ENCODE results near the gene MIF4GD. TPM values are rescaled to one million over a fixed set of nuclear protein-coding genes. Genes with fewer than 3 reads are reported as not detected.
A peak's percentile ranks its signal among the peaks of the same experiment; 100 is the strongest.

MIF4GD gene
- total and polyA plus RNA-seq, 2 of the 4 experiments (the other 2 are of a cell fraction), result 4.1 to 6.9 TPM

GRCh38 chr17:75273977-75274708, 3.1 kb upstream of the MIF4GD start:
- no peak overlapping the region for H3K4me2 ChIP-seq (ENCODE audit: low read depth, low read length)
- peaks cover 17% of the 10 kb centered on the region for H3K9me1 ChIP-seq (ENCODE audit: insufficient read depth, low read length)
- no TSS peak for BruUV-seq (replicated peaks)
- H4K8ac ChIP-seq (ENCODE audit: low read depth in 2 of 2, low read length in 2 of 2), result peak overlapping the region in 1 of 2 experiments; percentile 26; a peak in 1 of 4 replicates
- POLR2A ChIA-PET (ENCODE audit: unreplicated experiment), result no interaction called here
- H3K4ac ChIP-seq (ENCODE audit: low read depth, low read length), result no peak overlapping the region
- no peak overlapping the region for H2BK120ac ChIP-seq (ENCODE audit: low read depth, low read length)
- H2BK5ac ChIP-seq (ENCODE audit: low read depth, low read length, poor library complexity, severe bottlenecking), result no peak overlapping the region
- DNase-seq (peak; percentile 77), ATAC-seq (ENCODE audit: low read depth) (no peak)
- no peaks in the 10 kb centered on the region for H3K36me3 ChIP-seq (ENCODE audit: control insufficient read depth, insufficient read depth, low read length)
- no peaks in the 10 kb centered on the region for H3K27me3 ChIP-seq (ENCODE audit: control insufficient read depth, insufficient read depth, low read length)
- TF ChIP-seq, protein P1, sequence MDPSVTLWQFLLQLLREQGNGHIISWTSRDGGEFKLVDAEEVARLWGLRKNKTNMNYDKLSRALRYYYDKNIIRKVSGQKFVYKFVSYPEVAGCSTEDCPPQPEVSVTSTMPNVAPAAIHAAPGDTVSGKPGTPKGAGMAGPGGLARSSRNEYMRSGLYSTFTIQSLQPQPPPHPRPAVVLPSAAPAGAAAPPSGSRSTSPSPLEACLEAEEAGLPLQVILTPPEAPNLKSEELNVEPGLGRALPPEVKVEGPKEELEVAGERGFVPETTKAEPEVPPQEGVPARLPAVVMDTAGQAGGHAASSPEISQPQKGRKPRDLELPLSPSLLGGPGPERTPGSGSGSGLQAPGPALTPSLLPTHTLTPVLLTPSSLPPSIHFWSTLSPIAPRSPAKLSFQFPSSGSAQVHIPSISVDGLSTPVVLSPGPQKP (IDR thresholded peaks at IDR 0.05; ENCODE audit: borderline replicate concordance, low read depth, low read length), result no peak
- TF ChIP-seq CEBPB (IDR thresholded peaks at IDR 0.05; ENCODE audit: low read depth, low read length), result 0 out of 2 replicates have a peak, but pooled peaks have one; percentile 34
- no peak overlapping the region for H3K18ac ChIP-seq (ENCODE audit: low read depth, low read length)
- H3K79me1 ChIP-seq (ENCODE audit: low read depth in 1 of 2, low read length in 2 of 2), result peaks cover 4 to 11% of the 10 kb centered on the region in 2 experiments; a peak in 3 of 4 replicates
- H4K20me1 ChIP-seq (ENCODE audit: insufficient read depth, low read length), result no peaks in the 10 kb centered on the region; the same call in none of the 2 replicates
- WGBS, 2 experiments (ENCODE audit: extremely low coverage in 2 of 2, insufficient read length in 1 of 2), result 18% methylated on average over 3 of the region's 7 CpGs; no CpG with 5 or more reads in 1 of the 2 experiments
- no peak overlapping the region for H3K4me3 ChIP-seq (ENCODE audit: insufficient read depth, low read depth, low read length)
- H3K9ac ChIP-seq (ENCODE audit: low read depth, low read length), result no peak overlapping the region
- H3K27ac ChIP-seq (ENCODE audit: insufficient read depth, low read length), result no peak overlapping the region
- no peak overlapping the region for H2BK15ac ChIP-seq (ENCODE audit: low read depth, low read length)
- H2AFZ ChIP-seq (replicated peaks; ENCODE audit: low read length, poor library complexity), result no peak overlapping the region
- H2AK9ac ChIP-seq (replicated peaks; ENCODE audit: low read depth, low read length, poor library complexity), result no peak overlapping the region
- H4K91ac ChIP-seq (ENCODE audit: insufficient read depth, low read depth, low read length), result no peak overlapping the region
- no peak overlapping the region for H2BK20ac ChIP-seq (ENCODE audit: low read depth, low read length)
- CTCF ChIA-PET, result interaction anchor here (1.1 kb wide), 1 partner anchor 120 kb away, joined by 3 read pairs; no protein-coding TSS in a partner anchor
- H2AK5ac ChIP-seq (ENCODE audit: low read depth, low read length), result no peak overlapping the region
- no peak overlapping the region for H4K5ac ChIP-seq (ENCODE audit: low read depth, low read length)
- H3K4me1 ChIP-seq (ENCODE audit: control insufficient read depth, insufficient read depth, low read length), result peaks cover 18% of the 10 kb centered on the region
- H3K56ac ChIP-seq (ENCODE audit: extremely low read depth, insufficient read depth, low read length), result no peak overlapping the region
- no peak overlapping the region for H3K23ac ChIP-seq (ENCODE audit: low read depth, low read length)
- intact Hi-C loops (cut with micrococcal nuclease) (loop anchor here (10.0 kb wide), 1 partner anchor 241 kb away; the partner anchor contains the start of genes CASKIN2 and TSEN54), in situ Hi-C loops (cut with MboI; ENCODE audit: low sequenced_read_pairs) (no loop called here), dilution Hi-C loops (cut with HindIII; ENCODE audit: low sequenced_read_pairs, unreplicated experiment) (no loop called here)
- no peaks in the 10 kb centered on the region for H3K9me3 ChIP-seq (ENCODE audit: control insufficient read depth, insufficient read depth, low read length)
- H3K14ac ChIP-seq (replicated peaks; ENCODE audit: low read depth, low read length), result no peak overlapping the region; the same call in 1 of the 2 replicates

Data from IMR-90 (cell line).